K562 (cell line): ENCODE measurements around the gene CNTRL.
A peak's percentile ranks its signal among the peaks of the same experiment; 100 is the strongest.

Experiments used
- DNMT1 ChIP-seq: fragments of 450-650 bp; IDR thresholded peaks from 2 replicates; pipeline ENCODE4 v1.6.1; 2016; ENCODE audit warnings: antibody characterized with exemption, mild to moderate bottlenecking
- EP300 ChIP-seq: IDR thresholded peaks from 2 replicates; pipeline ENCODE4 v1.6.1; 2012; ENCODE audit warnings: low read length, improper control_type of control experiment
- EZH2 ChIP-seq: IDR thresholded peaks from 2 replicates; pipeline ENCODE4 v1.6.1; 2012; ENCODE audit warnings: low read depth, mild to moderate bottlenecking, inconsistent platforms, low read length, borderline replicate concordance
- IRF2 ChIP-seq: sonication (generic); formaldehyde crosslinking; IDR thresholded peaks from 2 replicates; pipeline ENCODE4 v1.8.1; 2022; ENCODE audit warnings: mild to moderate bottlenecking, missing genetic modification reagents
- MYBL2 ChIP-seq, 2 experiments: fragments of 450-650 bp in 1 of 2; sonication (generic) in 1 of 2; formaldehyde crosslinking in 1 of 2; IDR thresholded peaks; 2 replicates each; pipeline versions ENCODE4 v1.6.1 to v1.8.1; 2017 to 2022; ENCODE audit warnings: borderline replicate concordance in 1 of 2, inconsistent platforms in 1 of 2, low read depth in 1 of 2, mild to moderate bottlenecking in 1 of 2, missing genetic modification reagents in 1 of 2, moderate library complexity in 1 of 2
- MYC ChIP-seq, 2 experiments: fragments of 250-450 bp in 1 of 2; sonication (Bioruptor Pico) in 1 of 2; IDR thresholded peaks; 2 replicates each; pipeline versions ENCODE4 v1.5.1 to v1.6.1; 2012 to 2021; ENCODE audit warnings: low read depth in 2 of 2, borderline replicate concordance in 1 of 2, improper control_type of control experiment in 1 of 2, low read length in 1 of 2, mild to moderate bottlenecking in 1 of 2, moderate library complexity in 1 of 2
- POLR2AphosphoS5 ChIP-seq: IDR thresholded peaks from 2 replicates; pipeline ENCODE4 v1.6.1; 2011; ENCODE audit warnings: mild to moderate bottlenecking, low read depth, low read length, moderate library complexity; ENCODE audit not compliant: control insufficient read depth, insufficient read depth
- RREB1 ChIP-seq: fragments of 250-450 bp; sonication (Bioruptor Pico); IDR thresholded peaks from 2 replicates; pipeline ENCODE4 v1.4.0; 2020
- SMARCA4 ChIP-seq: fragments of 450-650 bp; IDR thresholded peaks from 2 replicates; pipeline ENCODE4 v1.6.1; 2016
- ZBTB2 ChIP-seq: fragments of 450-650 bp; IDR thresholded peaks from 2 replicates; pipeline ENCODE4 v1.6.1; 2016; ENCODE audit warnings: antibody characterized with exemption
- ZNF644 ChIP-seq: fragments of 200-800 bp; sonication (Bioruptor generic); IDR thresholded peaks from 2 replicates; pipeline ENCODE4 v1.6.1; 2016; ENCODE audit warnings: low read depth, missing genetic modification characterization, missing compliant biosample characterization
- TF ChIP-seq, protein P1 (sequence below), 3 experiments: IDR thresholded peaks in 2 of 3; conservative IDR thresholded peaks in 1 of 3; 2 replicates each; pipeline ENCODE4 v1.5.1; 2011 to 2012; ENCODE audit warnings: low read length in 3 of 3, mild to moderate bottlenecking in 3 of 3, control low read depth in 2 of 3, improper control_type of control experiment in 1 of 3, inconsistent platforms in 1 of 3, low read depth in 1 of 3, mixed read lengths in 1 of 3, moderate library complexity in 1 of 3; ENCODE audit not compliant: insufficient read depth in 2 of 3

- TF ChIP-seq RREB1 (CRISPR knock-in tag), result no peak
- no peak for TF ChIP-seq DNMT1
- TF ChIP-seq ZBTB2, result peak; percentile 54; the same call in 1 of the 2 replicates
- TF ChIP-seq POLR2AphosphoS5, result no peak; the same call in 1 of the 2 replicates
- TF ChIP-seq, protein P1, sequence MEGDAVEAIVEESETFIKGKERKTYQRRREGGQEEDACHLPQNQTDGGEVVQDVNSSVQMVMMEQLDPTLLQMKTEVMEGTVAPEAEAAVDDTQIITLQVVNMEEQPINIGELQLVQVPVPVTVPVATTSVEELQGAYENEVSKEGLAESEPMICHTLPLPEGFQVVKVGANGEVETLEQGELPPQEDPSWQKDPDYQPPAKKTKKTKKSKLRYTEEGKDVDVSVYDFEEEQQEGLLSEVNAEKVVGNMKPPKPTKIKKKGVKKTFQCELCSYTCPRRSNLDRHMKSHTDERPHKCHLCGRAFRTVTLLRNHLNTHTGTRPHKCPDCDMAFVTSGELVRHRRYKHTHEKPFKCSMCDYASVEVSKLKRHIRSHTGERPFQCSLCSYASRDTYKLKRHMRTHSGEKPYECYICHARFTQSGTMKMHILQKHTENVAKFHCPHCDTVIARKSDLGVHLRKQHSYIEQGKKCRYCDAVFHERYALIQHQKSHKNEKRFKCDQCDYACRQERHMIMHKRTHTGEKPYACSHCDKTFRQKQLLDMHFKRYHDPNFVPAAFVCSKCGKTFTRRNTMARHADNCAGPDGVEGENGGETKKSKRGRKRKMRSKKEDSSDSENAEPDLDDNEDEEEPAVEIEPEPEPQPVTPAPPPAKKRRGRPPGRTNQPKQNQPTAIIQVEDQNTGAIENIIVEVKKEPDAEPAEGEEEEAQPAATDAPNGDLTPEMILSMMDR (IDR thresholded peaks at IDR 0.05 in 2 of 3, conservative IDR thresholded peaks at IDR 0.05 in 1 of 3; ENCODE audit: insufficient read depth in 2 of 3, low read depth in 1 of 3, low read length in 3 of 3), result no peak
- TF ChIP-seq MYBL2 (IDR thresholded peaks at IDR 0.05; ENCODE audit: low read depth), result no peak
- no peak for TF ChIP-seq MYBL2 (CRISPR knock-in tag; IDR thresholded peaks at IDR 0.05; ENCODE audit: borderline replicate concordance)
- no peak for TF ChIP-seq MYC (IDR thresholded peaks at IDR 0.05; ENCODE audit: low read depth, low read length)
- no peak for TF ChIP-seq MYC (CRISPR knock-in tag; IDR thresholded peaks at IDR 0.05; ENCODE audit: borderline replicate concordance, low read depth)
- TF ChIP-seq ZNF644 (tag), result no peak
- no peak for TF ChIP-seq EP300
- TF ChIP-seq SMARCA4, result no peak
- TF ChIP-seq IRF2, result no peak
- no peak for TF ChIP-seq EZH2
Observed at GRCh38 chr9:121075251-121076036, 689 bp downstream of the CNTRL start.
